GM12873 (cell line): Measurements from ENCODE around the gene TBC1D25.

Experiments
- TF ChIP-seq, protein P1 (sequence below): IDR thresholded peaks from 2 replicates; pipeline ENCODE4 v1.5.1; 2012; ENCODE audit warnings: low read depth, mild to moderate bottlenecking, moderate library complexity, low read length, control low read depth; ENCODE audit not compliant: insufficient read depth; ENCODE audit errors: missing control alignments

Gene TBC1D25

DNA sequence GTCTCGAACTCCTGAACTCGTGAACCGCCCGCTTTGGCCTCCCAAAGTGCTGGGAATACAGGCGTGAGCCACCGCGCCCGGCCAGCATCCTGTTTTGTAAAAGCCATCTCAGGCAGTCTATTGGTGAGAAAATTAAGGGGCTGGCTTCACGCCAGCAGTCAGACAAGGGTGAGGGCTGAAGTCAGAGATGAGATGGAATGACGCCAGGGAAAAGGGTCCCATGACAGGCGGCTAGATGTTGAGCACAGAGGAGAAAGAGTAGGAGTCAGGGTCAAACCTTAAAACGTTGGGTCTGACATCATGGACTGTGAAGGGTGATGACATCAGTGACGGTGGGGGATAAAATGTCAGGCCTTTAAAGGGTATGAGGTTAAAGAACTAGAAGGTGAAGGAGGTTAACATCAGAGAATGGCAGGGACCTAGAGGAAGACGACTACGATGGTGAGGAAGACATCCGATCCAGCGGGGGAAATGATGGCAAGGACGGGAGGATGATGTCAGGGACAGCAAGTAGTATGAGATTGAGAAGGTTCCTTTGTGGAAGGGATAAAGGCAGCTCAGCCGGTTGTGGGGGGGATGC is 34.3 kb downstream of the TBC1D25 start:
- TF ChIP-seq, protein P1, sequence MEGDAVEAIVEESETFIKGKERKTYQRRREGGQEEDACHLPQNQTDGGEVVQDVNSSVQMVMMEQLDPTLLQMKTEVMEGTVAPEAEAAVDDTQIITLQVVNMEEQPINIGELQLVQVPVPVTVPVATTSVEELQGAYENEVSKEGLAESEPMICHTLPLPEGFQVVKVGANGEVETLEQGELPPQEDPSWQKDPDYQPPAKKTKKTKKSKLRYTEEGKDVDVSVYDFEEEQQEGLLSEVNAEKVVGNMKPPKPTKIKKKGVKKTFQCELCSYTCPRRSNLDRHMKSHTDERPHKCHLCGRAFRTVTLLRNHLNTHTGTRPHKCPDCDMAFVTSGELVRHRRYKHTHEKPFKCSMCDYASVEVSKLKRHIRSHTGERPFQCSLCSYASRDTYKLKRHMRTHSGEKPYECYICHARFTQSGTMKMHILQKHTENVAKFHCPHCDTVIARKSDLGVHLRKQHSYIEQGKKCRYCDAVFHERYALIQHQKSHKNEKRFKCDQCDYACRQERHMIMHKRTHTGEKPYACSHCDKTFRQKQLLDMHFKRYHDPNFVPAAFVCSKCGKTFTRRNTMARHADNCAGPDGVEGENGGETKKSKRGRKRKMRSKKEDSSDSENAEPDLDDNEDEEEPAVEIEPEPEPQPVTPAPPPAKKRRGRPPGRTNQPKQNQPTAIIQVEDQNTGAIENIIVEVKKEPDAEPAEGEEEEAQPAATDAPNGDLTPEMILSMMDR, result no peak

DNA sequence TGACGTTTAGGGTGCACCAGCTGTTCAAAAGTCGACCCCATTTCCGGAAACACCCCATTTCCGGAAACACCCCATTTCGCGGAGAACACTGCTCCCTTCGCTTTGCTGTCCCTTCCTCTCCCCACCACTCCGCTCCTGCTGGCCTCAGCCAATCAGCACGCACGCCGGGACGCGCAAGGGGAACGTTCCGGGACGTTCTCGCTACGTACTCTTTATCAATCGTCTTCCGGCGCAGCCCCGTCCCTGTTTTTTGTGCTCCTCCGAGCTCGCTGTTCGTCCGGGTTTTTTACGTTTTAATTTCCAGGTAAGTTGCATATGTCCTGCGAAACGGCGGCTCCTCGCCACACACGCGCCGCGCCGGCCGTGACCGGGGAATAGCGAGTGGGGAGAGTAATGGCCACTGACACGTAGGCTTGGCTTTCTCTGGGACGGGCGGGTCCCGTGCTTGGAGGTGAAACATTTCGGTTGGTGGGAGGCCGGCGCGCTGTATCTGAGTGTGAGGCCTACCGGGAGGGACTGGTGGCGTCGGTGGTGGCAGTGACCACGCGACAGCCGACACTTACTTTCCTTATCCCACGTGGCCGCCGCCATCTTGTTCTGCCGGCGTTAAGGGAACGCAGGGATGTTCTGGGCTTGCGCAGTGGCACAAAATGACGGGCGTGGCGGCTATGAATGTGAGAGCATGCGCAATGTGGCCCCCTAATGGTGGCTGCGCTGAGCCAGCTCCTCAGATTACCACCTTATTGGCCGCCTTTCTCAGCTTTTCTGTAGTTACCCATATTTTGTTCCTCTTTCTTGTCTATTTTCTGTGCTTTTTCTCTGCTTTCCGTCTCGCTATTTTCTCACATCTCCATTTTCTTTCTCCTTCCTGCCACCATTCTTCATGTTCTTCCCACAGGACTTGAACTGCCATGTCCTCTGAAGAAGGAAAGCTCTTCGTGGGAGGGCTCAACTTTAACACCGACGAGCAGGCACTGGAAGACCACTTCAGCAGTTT is 35.1 kb downstream of the TBC1D25 start, which contains the start of gene RBM3:
Gene RBM3 (plus strand): TSS at position 215 of the 997 bp plus-strand sequence. CDS start 697 bp downstream, at position 912.
- TF ChIP-seq, protein P1, result peak; percentile 46

DNA sequence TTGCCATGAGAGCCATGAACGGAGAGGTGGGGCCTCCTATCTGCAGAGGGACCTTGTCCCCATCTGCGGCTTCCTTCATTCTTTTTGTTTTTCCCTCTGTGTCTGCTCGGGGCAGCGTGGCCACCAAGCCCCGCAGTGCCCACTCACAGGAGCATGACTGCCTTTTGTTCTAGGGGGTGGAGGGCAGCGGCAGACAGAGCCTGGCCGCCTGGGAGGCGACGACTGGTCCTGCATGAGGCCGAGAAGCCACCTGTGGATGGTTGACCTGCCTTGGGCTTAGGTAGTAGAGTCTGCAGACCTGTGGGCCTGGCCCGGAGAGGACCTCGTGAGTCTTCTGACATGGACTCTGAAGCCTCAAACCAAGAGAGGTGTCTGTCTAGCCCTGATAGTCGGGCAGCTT is 36.1 kb downstream of the TBC1D25 start:
- TF ChIP-seq, protein P1, result no peak

DNA sequence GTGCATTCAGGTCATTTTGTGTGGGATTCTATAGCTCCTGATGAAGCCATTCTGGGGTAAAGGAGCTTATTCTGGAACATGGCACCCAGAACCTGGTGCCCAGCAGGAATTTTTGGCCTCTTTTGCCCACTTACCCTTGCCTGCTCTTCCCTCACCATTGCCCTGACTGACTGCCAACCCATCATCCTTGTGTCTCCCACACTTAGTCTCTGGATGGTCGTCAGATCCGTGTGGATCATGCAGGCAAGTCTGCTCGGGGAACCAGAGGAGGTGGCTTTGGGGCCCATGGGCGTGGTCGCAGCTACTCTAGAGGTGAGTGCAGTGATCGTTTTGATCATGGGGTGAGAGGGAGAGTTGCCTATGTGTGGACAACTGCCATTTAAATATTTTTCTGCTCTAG is 36.6 kb downstream of the TBC1D25 start:
- TF ChIP-seq, protein P1, result no peak

DNA sequence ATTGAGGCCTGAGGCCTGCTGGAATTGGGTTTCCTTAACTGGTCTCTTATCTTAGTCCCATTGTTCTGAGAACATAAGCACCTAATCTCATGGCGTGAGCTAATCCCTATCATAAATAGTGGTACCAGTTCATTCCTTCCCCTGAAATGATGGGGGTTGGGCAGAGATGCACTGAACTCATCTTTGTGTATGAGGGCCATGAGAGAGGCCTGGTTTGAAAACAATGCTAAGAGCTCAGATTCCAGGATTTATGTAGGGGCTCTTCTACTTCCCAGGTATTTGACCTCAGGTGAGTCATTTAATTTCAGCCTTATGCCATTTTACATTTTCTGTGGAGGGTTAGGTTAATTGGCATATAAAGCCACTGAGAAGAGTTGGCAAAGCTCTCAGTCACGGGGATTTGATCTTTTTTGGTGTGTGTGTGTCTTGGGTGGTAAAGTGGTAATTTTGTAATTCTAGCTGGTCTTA is 39.2 kb downstream of the TBC1D25 start:
- TF ChIP-seq, protein P1, result no peak

DNA sequence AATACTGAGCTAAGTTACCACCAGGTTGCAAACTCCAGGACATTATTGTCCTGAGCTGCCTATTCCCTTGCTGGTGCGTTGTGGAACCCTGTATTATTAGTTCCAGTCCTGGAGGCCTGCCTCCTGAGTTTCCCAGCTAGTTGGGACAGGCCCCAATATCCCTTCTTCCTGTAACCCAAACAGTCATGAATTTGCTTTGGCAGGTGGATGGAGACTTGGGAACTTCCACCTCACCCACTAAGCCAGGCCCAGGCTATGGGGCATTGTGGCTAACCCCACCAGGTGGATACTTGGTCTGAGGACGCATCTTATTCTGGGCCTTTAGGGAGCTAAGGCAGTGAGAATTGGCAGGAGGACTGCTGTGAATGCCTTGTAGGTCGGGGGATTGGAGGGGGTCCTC is 39.7 kb downstream of the TBC1D25 start:
- TF ChIP-seq, protein P1, result no peak

DNA sequence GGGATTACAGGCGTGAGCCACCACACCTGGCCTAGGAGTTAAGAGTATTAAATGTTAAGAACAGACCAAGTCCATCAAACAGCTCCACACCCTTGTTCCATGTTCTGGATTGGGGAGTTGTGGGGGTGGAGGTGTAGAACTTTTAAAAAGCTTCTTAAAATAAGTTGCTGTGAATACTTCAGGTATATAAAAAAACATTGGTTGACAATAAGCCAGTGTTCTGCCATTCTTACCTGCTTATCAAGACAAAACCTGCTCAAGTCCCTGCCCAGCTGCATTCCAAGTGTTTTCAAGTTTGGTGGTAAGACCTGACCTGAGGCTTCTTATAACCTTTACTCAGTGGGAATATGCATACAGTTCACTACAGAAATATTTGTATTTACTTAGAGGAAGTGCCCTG is 41.1 kb downstream of the TBC1D25 start:
- TF ChIP-seq, protein P1, result no peak
